Measurements from ENCODE around the gene NPB.
"Not testable (repeated sequence)": the region's sequence is repeated elsewhere in the genome, so short reads cannot be mapped to it uniquely, and the experiment has no call there.

DNA sequence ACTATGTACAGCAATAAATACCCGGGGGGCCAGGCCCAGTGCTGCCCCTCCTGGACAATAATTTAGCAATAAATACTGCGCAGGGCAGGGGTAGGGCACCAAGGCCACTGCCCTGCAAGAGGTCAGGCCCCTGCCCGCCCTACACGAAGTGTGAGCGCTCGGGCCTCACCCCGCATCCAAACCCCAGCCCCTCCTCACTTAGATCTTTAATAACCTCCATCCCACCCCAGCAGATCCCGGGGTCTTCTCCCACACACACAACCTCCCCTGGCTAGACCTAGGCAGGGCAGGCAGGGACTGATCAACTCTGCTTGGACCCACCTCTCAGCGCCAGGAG is 16.3 kb downstream of the NPB start:
- TF ChIP-seq, protein P1, sequence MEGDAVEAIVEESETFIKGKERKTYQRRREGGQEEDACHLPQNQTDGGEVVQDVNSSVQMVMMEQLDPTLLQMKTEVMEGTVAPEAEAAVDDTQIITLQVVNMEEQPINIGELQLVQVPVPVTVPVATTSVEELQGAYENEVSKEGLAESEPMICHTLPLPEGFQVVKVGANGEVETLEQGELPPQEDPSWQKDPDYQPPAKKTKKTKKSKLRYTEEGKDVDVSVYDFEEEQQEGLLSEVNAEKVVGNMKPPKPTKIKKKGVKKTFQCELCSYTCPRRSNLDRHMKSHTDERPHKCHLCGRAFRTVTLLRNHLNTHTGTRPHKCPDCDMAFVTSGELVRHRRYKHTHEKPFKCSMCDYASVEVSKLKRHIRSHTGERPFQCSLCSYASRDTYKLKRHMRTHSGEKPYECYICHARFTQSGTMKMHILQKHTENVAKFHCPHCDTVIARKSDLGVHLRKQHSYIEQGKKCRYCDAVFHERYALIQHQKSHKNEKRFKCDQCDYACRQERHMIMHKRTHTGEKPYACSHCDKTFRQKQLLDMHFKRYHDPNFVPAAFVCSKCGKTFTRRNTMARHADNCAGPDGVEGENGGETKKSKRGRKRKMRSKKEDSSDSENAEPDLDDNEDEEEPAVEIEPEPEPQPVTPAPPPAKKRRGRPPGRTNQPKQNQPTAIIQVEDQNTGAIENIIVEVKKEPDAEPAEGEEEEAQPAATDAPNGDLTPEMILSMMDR (tag by site-specific recombination; IDR thresholded peaks at IDR 0.05), result not testable (repeated sequence)
- not testable (repeated sequence) for TF ChIP-seq ZNF561 (tag by site-specific recombination; IDR thresholded peaks at IDR 0.05; ENCODE audit: borderline replicate concordance); OVOL3 (tag by site-specific recombination; IDR thresholded peaks at IDR 0.05); YY1 (tag by site-specific recombination; IDR thresholded peaks at IDR 0.05); ZNF121 (tag by site-specific recombination; IDR thresholded peaks at IDR 0.05); ZNF404 (tag by site-specific recombination; IDR thresholded peaks at IDR 0.05); ZNF549 (tag by site-specific recombination; IDR thresholded peaks at IDR 0.05)
- TF ChIP-seq, protein P2, sequence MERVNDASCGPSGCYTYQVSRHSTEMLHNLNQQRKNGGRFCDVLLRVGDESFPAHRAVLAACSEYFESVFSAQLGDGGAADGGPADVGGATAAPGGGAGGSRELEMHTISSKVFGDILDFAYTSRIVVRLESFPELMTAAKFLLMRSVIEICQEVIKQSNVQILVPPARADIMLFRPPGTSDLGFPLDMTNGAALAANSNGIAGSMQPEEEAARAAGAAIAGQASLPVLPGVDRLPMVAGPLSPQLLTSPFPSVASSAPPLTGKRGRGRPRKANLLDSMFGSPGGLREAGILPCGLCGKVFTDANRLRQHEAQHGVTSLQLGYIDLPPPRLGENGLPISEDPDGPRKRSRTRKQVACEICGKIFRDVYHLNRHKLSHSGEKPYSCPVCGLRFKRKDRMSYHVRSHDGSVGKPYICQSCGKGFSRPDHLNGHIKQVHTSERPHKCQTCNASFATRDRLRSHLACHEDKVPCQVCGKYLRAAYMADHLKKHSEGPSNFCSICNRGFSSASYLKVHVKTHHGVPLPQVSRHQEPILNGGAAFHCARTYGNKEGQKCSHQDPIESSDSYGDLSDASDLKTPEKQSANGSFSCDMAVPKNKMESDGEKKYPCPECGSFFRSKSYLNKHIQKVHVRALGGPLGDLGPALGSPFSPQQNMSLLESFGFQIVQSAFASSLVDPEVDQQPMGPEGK (tag by site-specific recombination; IDR thresholded peaks at IDR 0.05), result not testable (repeated sequence)
- TF ChIP-seq, protein P3, sequence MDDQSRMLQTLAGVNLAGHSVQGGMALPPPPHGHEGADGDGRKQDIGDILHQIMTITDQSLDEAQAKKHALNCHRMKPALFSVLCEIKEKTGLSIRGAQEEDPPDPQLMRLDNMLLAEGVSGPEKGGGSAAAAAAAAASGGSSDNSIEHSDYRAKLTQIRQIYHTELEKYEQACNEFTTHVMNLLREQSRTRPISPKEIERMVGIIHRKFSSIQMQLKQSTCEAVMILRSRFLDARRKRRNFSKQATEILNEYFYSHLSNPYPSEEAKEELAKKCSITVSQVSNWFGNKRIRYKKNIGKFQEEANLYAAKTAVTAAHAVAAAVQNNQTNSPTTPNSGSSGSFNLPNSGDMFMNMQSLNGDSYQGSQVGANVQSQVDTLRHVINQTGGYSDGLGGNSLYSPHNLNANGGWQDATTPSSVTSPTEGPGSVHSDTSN (CRISPR knock-in tag; IDR thresholded peaks at IDR 0.05), result not testable (repeated sequence)
- TF ChIP-seq, protein P4, sequence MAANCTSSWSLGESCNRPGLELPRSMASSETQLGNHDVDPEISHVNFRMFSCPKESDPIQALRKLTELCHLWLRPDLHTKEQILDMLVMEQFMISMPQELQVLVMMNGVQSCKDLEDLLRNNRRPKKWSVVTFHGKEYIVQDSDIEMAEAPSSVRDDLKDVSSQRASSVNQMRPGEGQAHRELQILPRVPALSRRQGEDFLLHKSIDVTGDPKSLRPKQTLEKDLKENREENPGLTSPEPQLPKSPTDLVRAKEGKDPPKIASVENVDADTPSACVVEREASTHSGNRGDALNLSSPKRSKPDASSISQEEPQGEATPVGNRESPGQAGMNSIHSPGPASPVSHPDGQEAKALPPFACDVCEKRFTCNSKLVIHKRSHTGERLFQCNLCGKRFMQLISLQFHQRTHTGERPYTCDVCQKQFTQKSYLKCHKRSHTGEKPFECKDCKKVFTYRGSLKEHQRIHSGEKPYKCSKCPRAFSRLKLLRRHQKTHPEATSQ (tag by site-specific recombination; IDR thresholded peaks at IDR 0.05), result not testable (repeated sequence)
- TF ChIP-seq, protein P5, sequence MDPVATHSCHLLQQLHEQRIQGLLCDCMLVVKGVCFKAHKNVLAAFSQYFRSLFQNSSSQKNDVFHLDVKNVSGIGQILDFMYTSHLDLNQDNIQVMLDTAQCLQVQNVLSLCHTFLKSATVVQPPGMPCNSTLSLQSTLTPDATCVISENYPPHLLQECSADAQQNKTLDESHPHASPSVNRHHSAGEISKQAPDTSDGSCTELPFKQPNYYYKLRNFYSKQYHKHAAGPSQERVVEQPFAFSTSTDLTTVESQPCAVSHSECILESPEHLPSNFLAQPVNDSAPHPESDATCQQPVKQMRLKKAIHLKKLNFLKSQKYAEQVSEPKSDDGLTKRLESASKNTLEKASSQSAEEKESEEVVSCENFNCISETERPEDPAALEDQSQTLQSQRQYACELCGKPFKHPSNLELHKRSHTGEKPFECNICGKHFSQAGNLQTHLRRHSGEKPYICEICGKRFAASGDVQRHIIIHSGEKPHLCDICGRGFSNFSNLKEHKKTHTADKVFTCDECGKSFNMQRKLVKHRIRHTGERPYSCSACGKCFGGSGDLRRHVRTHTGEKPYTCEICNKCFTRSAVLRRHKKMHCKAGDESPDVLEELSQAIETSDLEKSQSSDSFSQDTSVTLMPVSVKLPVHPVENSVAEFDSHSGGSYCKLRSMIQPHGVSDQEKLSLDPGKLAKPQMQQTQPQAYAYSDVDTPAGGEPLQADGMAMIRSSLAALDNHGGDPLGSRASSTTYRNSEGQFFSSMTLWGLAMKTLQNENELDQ (tag by site-specific recombination; IDR thresholded peaks at IDR 0.05; ENCODE audit: low read depth), result not testable (repeated sequence)
